Esophagus muscularis mucosa (tissue), 4 donors: ENCODE data around the gene SLC13A3. TPM values are rescaled to one million over a fixed set of nuclear protein-coding genes. Genes with fewer than 3 reads are reported as not detected.

Experiments used
- DNase-seq: peaks from one replicate; pipeline ENCODE4 v3.0.0-alpha.2; 2017; ENCODE audit errors: extremely low spot score
- H3K27ac ChIP-seq, 4 donors: fragments of 200-600 bp; sonication (generic); replicated peaks in 1 of 4; 1 replicate in 3 of 4; 2 replicates in 1 of 4; pipeline ENCODE4 v1.5.1; 2016 to 2019; ENCODE audit warnings: mild to moderate bottlenecking in 1 of 4
- H3K27me3 ChIP-seq, 4 donors: fragments of 200-600 bp; sonication (generic); one replicate each; pipeline versions ENCODE4 v1.5.1 to v1.6.0; 2016 to 2019
- H3K36me3 ChIP-seq, 4 donors: fragments of 200-600 bp; sonication (generic); one replicate each; pipeline ENCODE4 v1.5.1; 2016 to 2019
- H3K4me1 ChIP-seq, 4 donors: fragments of 200-600 bp; sonication (generic); one replicate each; pipeline ENCODE4 v1.5.1; 2016 to 2019
- H3K4me3 ChIP-seq, 4 donors: fragments of 200-600 bp; sonication (generic); 1 replicate in 2 of 4; 2 replicates in 2 of 4; pipeline ENCODE4 v1.5.1; 2016 to 2019; ENCODE audit warnings: mild to moderate bottlenecking in 4 of 4, moderate library complexity in 1 of 4
- H3K9me3 ChIP-seq, 4 donors: fragments of 200-600 bp; sonication (generic); 1 replicate in 3 of 4; 2 replicates in 1 of 4; pipeline ENCODE4 v1.5.1; 2016 to 2019
- CTCF ChIP-seq, 3 experiments: fragments of 200-600 bp in 2 of 3; fragments of 450-650 bp in 1 of 3; sonication (generic) in 2 of 3; IDR thresholded peaks; one replicate each; pipeline ENCODE4 v1.5.1; 2017 to 2019; ENCODE audit warnings: antibody characterized with exemption in 3 of 3, mild to moderate bottlenecking in 2 of 3, moderate library complexity in 1 of 3
- EP300 ChIP-seq: sonication (generic); formaldehyde crosslinking; IDR thresholded peaks from one replicate; pipeline ENCODE4 v1.6.1; 2017; ENCODE audit warnings: antibody characterized with exemption
- POLR2A ChIP-seq: fragments of 450-650 bp; IDR thresholded peaks from one replicate; pipeline ENCODE4 v1.6.1; 2017; ENCODE audit warnings: antibody characterized with exemption, moderate library complexity, mild to moderate bottlenecking, low read depth
- POLR2AphosphoS5 ChIP-seq, 2 donors: sonication (generic); formaldehyde crosslinking; IDR thresholded peaks; one replicate each; pipeline ENCODE4 v1.6.1; 2017; ENCODE audit warnings: antibody characterized with exemption in 2 of 2
- WGBS: methylation state at CpG from one replicate; pipeline ENCODE4 v1.1.5; 2018; 5-methylcytosine and 5-hydroxymethylcytosine counted together
- intact Hi-C: fragments of 100-400 bp; cut with DNase I; formaldehyde crosslinking; loops from one replicate; pipeline ENCODE4 v1.15.1; 2023
- total RNA-seq, 4 donors: library from RNA; depleted of rRNA; stranded (reverse); fragments of >200 nt; gene quantifications; one replicate each; pipeline versions ENCODE4 v1.1.0 to v1.2.1, GENCODE V29; 2016

Gene SLC13A3
- total RNA-seq, 4 donors from 2014 or later: 0.42 to 0.66 (median 0.61) TPM

- Histone ChIP-seq H3K27ac (no peak overlapping the region), H3K4me3 (no peak overlapping the region), H3K27me3 (no peaks in the 10 kb centered on the region), H3K9me3 (no peaks in the 10 kb centered on the region), H3K36me3 (no peaks in the 10 kb centered on the region), H3K4me1 (no peaks in the 10 kb centered on the region)
- WGBS: 76% methylated on average over 17 of the region's 18 CpGs
- peak; percentile 26 for DNase-seq
- intact Hi-C loops: no loop called here
- no peak for TF ChIP-seq CTCF (IDR thresholded peaks at IDR 0.05)
- TF ChIP-seq POLR2AphosphoS5 (IDR thresholded peaks at IDR 0.05): no peak
- no peak for TF ChIP-seq EP300
- TF ChIP-seq POLR2A: no peak
Measured at GRCh38 chr20:46638134-46638897, 12.9 kb downstream of the SLC13A3 start.

- WGBS: 85% methylated on average over 4 of the region's 4 CpGs
- TF ChIP-seq POLR2A (no peak), EP300 (no peak), POLR2AphosphoS5 (IDR thresholded peaks at IDR 0.05) (no peak), CTCF (IDR thresholded peaks at IDR 0.05) (no peak)
- no peak overlapping the region for H3K4me3 ChIP-seq
- DNase-seq: peak; percentile 45
- intact Hi-C loops: no loop called here
- H3K36me3 ChIP-seq: no peaks in the 10 kb centered on the region
- H3K27ac ChIP-seq: no peak overlapping the region
- H3K9me3 ChIP-seq: no peaks in the 10 kb centered on the region
- H3K27me3 ChIP-seq: no peaks in the 10 kb centered on the region
- H3K4me1 ChIP-seq: no peaks in the 10 kb centered on the region
Measured at GRCh38 chr20:46637427-46638133, 13.7 kb downstream of the SLC13A3 start.

GRCh38 chr20:46637020-46637419 is 14.2 kb downstream of the SLC13A3 start:
- no peak overlapping the region for H3K4me3 ChIP-seq
- intact Hi-C loops: no loop called here
- WGBS: 92% methylated on average over 11 of the region's 11 CpGs

GRCh38 chr20:46636514-46636913 is 14.7 kb downstream of the SLC13A3 start:
- no peak overlapping the region for H3K4me3 ChIP-seq
- no peak overlapping the region for H3K27ac ChIP-seq
- H3K27me3 ChIP-seq: no peaks in the 10 kb centered on the region
- H3K4me1 ChIP-seq: no peaks in the 10 kb centered on the region
- DNase-seq: peak; percentile 77
- TF ChIP-seq EP300 (no peak), POLR2A (no peak), POLR2AphosphoS5 (IDR thresholded peaks at IDR 0.05) (no peak), CTCF (IDR thresholded peaks at IDR 0.05) (no peak)
- 96% methylated on average over 4 of the region's 4 CpGs for WGBS
- no peaks in the 10 kb centered on the region for H3K9me3 ChIP-seq
- H3K36me3 ChIP-seq: no peaks in the 10 kb centered on the region
- intact Hi-C loops: no loop called here

More at GRCh38 chr20:46637020-46637419, 14.2 kb downstream of the SLC13A3 start:
- Histone ChIP-seq H3K36me3 (no peaks in the 10 kb centered on the region), H3K27me3 (no peaks in the 10 kb centered on the region), H3K9me3 (no peaks in the 10 kb centered on the region), H3K4me1 (no peaks in the 10 kb centered on the region), H3K27ac (no peak overlapping the region)
- TF ChIP-seq CTCF (IDR thresholded peaks at IDR 0.05) (no peak), EP300 (no peak), POLR2AphosphoS5 (IDR thresholded peaks at IDR 0.05) (no peak), POLR2A (no peak)
- DNase-seq: no peak
